HG03196 (cell line): ENCODE measurements around the gene DDX1.
"Not testable (repeated sequence)": the region's sequence is repeated elsewhere in the genome, so short reads cannot be mapped to it uniquely, and the experiment has no call there.

Source experiments
- ATAC-seq: cut with Tn5 transposase; IDR thresholded peaks from one replicate; pipeline ENCODE4 v1.9.1; 2021; ENCODE audit not compliant: unreplicated experiment

DDX1 gene

GRCh38 chr2:15614545-15615300, 23.1 kb downstream of the DDX1 start:
- ATAC-seq, result no peak

- ATAC-seq, result no peak
Observed at GRCh38 chr2:15615301-15615920, 23.7 kb downstream of the DDX1 start.

DNA sequence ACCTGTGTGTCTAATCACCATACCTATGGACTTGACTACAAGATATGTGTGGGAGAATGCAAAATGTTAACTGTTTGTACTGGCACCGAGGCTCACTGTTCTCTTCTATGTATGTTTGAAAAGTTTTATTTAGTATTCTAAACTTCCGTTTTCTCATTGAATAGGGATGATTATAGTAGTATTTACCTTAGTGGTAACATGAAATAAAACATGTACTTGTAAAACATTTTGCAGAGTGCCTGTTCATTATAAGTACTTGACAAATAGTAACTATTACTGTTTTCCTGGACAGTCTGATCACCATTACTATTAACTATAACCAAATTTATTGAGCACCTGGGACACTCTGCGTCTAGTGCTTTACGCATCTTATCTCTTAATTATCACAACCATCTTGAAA, 24.8 kb downstream of the DDX1 start:
- no peak for ATAC-seq

GRCh38 chr2:15616850-15617777, 25.4 kb downstream of the DDX1 start:
- ATAC-seq, result no peak

GRCh38 chr2:15617778-15618448, 26.2 kb downstream of the DDX1 start:
- ATAC-seq, result no peak

DNA sequence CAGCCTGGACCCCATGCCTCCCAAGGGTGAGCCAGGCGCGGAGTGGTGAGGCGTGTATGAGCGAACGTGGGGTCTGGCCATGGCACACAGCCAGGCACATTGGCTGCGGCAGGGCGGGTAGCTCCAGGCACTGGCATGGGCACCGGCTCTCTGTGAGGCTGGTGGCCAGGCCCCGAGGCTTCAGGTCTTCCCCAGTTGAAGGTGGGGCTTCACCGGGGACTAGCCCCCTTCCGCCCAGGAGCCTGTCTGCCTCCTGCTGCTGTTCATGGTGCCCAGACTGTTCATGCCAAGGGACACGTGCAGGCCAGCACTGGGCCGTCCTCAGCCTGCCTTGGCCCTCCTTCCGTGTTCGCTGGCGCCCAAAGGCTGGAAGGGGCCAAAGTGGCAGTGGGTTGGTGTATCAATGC, 26.8 kb downstream of the DDX1 start:
- no peak for ATAC-seq

DNA sequence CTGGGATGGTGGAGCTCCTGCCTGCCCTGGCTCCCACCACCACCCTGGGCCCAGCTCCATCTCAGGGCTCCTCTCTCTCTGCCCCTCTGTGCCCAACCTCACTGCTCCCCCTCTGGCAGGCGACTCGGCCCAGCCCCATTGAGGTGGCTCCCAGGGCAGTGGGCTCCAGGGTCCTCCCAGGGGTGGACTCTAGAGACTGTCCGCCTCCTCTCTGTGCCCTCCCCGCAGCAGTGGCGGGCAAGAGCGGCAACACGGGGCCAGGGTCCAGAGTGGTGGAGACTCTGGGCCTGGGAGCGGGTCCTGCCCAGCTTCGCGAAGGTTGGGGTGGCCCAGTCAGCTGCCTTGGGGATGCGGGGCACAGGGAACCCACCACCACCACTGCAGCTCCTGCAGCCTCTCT, 27.4 kb downstream of the DDX1 start:
- ATAC-seq, result no peak

DNA sequence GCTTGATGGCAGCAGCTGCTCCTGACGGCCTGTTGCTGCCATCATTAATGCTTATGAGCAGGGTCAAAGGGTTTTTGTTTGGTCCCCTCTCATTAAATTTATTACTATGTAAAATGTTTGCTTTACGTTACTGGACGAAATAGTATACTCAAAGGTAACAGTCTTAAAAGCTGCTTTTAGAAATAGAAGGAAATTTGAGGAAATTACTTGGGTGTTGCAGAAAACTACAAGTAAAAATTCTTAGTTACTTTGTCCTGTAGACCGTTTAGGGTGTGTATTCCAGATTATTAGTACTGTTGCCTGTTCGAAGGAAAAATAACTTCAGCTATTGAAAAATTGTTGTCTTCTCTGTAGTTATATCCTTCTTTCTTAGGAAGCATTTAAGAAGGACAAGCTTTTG, 27.8 kb downstream of the DDX1 start:
- ATAC-seq, result no peak

- ATAC-seq, result no peak
Observed at GRCh38 chr2:15619938-15620337, 28.3 kb downstream of the DDX1 start.

DNA sequence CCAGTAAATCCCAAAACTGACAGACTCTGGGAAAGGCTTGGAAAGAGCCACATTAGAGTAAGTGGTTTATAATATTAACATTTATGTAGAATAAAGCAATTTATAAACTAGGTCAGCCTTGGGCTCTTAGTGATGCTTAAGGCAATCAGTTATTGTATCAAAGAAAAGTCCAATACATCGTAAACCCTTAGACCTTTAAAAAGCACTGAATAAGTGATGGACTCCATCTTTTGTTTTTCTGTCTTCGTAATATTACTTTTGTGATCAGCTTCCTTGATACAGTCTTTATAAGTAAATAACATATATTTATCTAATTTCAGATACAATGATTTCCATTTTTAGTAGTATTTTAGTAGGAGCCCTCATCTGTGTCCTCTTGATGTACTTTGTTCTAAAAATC, 28.7 kb downstream of the DDX1 start:
- no peak for ATAC-seq

GRCh38 chr2:15620857-15621471, 29.3 kb downstream of the DDX1 start:
- ATAC-seq, result no peak

DNA sequence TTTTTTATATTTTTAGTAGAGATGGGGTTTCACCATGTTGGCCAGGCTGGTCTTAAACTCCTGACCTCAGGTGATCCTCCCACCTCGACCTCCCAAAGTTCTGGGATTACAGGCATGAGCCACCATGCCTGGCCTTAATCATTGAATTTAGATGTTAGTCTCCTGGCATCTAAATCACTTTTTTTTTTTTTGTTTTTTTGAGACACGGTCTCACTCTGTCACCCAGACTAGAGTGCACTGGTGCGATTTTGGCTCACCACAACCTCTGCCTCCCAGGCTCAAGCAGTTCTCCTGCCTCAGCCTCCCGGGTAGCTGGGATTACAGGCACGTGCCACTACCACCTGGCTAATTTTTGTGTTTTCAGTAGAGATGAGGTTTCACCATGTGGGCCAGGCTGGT, 29.8 kb downstream of the DDX1 start:
- ATAC-seq, result not testable (repeated sequence)

- ATAC-seq, result no peak
Observed at GRCh38 chr2:15622214-15622613, 30.5 kb downstream of the DDX1 start.

DNA sequence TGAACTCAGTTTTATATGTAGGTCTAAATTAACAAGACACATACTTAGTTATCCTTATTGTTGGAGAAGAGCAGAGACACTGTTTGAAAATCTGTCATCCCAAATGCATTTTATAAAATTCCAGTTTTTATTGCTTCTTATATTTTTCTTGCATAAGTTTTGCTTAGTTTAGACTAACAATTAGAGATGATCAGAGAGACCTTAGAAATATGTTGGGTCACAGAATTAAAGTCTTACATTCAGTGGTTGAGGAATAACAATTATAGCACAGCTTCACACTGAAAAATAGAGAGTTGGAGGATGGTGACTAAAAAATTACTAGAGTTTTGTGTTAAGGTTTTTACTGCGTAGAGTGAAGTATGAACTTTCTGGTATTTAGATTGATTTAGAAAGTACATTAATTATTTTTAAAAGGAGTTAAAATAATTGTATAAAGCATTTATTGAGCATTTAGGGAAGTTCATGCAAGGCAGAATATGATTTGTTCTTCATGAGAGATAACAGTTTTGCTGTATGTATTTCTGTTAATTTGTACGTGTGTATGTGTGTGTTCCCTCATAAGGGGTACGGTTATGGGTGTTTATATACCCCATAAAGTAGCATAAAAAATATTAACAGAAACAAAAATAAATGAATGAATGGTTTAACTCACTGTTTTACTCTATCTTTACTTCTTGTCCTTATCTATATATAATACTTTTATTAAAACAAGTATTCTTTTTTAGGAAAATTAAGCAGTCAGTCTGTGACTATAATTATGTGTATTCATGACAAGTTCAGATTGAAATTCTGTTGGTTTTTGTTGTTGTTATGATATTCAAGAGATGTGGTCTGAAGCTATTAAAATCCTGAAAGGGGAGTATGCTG, 31.2 kb downstream of the DDX1 start:
- no peak for ATAC-seq

- no peak for ATAC-seq
Observed at GRCh38 chr2:15623481-15623796, 31.8 kb downstream of the DDX1 start.

- no peak for ATAC-seq
Observed at GRCh38 chr2:15623898-15624541, 32.4 kb downstream of the DDX1 start.

- no peak for ATAC-seq
Observed at GRCh38 chr2:15624903-15625302, 33.2 kb downstream of the DDX1 start.

DNA sequence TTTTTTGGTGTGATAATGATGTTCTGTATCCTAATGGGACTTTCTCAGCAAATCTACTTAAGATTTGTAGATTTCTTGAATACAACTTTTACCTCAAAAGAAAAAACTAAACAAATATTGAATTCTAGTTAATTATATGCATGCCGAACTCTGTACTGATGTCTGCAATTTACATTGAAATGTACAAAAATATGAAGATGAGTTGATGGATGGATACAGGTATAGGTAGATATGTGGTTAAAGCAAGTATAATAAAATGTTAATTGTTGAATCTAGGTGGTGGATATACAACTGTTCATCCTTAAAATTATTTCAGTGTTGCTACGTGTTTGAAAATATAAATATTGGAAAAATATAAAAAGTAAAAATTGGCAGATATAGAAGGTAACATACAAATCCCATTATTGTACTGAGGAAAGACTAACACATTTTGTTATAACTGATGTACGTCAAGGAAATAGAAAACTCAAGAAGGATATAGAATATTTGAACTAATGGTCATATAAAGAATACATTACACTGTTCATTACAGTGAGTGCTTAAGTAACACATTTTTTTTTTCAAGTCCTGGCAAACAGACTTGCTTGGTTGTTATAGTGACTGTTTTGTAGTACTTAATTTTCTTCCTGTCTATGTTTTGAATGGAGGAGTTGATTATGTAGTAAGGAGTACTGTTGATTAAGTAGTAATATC, 33.8 kb downstream of the DDX1 start:
- no peak for ATAC-seq

DNA sequence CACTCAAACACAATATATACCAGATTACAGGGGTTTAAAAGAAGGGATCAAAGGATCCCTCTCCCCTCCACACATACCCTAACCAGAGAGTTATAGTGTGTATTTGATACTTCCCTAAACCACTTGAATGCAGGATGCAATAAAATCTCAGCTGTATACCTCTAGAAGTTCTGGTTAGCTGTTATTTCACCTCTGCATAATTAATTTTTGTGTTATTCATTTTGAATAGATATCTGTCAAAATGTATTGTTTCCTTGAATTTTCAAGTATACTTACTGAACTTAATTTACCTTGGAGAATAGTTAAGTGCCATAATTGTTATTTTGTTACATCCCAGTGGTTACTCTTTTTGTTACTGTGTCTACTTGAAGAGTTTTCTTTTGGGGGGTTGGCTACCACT, 34.5 kb downstream of the DDX1 start:
- no peak for ATAC-seq
